Coronary artery (tissue), 2 donors: ENCODE measurements around the gene TRAF1.

Experiments used
- DNase-seq: peaks from one replicate; pipeline ENCODE4 v3.0.0-alpha.2; 2017; ENCODE audit warnings: low spot score
- H3K27ac ChIP-seq, 2 donors: fragments of 200-600 bp; sonication (generic); one replicate each; pipeline ENCODE4 v1.5.1; 2016 to 2019
- H3K4me3 ChIP-seq: fragments of 200-600 bp; sonication (generic); 2 replicates; pipeline ENCODE4 v1.5.1; 2016; ENCODE audit warnings: mild to moderate bottlenecking, moderate library complexity
- TF ChIP-seq, protein P1 (sequence below): fragments of 200-600 bp; sonication (generic); IDR thresholded peaks from one replicate; pipeline ENCODE4 v1.5.1; 2019; ENCODE audit warnings: antibody characterized with exemption

The TRAF1 gene

DNA sequence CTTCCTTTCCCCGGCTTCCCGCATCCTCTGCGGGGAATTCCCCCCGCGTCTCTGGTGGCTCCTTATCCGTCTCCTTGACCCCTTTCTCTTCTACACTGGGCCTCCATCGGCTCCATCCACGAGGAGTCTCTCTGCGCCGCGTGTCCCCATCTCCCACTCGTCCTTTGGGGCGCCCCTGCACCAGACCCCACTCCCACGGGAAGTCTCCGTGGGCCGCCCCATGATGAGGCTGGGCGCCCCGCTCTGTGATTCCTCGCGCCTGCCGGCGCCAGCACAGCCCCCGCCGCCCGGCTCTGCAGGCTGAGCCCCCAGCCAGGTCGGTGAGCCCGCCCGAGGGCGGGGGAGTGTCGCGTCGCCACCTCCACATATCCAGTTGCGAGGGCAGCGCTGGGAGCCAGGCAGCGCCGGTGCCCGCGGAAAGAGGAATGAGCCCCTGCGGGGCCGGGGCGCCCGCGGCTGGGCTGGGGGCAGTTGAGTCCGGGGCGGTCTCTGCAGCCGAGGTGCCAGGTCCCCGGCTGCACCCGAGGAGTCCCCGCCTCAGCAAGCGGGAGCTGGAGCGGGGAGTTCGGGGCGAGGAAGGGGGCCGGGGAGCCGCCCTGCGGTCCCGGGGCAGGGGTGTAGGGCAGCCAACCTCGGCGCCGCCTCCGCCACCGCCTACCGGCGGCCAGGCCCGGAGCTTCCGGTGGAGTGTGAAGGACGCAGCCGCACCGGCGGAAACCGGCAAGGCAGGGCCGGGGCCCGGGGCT lies 2.1 kb upstream of the TRAF1 start:
- TF ChIP-seq, protein P1, sequence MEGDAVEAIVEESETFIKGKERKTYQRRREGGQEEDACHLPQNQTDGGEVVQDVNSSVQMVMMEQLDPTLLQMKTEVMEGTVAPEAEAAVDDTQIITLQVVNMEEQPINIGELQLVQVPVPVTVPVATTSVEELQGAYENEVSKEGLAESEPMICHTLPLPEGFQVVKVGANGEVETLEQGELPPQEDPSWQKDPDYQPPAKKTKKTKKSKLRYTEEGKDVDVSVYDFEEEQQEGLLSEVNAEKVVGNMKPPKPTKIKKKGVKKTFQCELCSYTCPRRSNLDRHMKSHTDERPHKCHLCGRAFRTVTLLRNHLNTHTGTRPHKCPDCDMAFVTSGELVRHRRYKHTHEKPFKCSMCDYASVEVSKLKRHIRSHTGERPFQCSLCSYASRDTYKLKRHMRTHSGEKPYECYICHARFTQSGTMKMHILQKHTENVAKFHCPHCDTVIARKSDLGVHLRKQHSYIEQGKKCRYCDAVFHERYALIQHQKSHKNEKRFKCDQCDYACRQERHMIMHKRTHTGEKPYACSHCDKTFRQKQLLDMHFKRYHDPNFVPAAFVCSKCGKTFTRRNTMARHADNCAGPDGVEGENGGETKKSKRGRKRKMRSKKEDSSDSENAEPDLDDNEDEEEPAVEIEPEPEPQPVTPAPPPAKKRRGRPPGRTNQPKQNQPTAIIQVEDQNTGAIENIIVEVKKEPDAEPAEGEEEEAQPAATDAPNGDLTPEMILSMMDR = no peak
- DNase-seq = peak; percentile 87
- Histone ChIP-seq H3K4me3 (peak overlapping the region; percentile 92), H3K27ac (peak overlapping the region; percentile 87 to 98)

DNA sequence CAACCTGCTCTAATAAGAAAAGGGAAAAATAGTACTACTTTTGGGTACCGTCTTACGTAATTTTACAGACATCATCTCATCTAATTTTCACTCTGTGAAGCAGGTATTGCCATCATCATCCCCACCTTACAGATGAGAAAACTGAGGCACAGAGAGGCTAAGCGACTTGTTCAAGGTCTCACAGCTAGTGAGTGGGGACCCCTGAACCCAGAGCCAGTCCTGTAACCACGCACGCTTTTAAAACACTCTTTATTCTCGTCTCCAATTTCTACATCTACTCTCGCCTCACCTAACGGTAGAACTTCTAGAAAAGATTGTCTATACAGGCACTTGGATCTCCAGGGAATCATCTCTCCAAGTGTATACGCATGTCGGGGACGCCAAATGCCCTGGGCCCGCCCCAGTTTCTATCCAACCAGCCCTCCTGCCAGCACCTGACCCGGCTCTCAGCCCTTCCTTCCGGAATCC lies 1.5 kb upstream of the TRAF1 start:
- TF ChIP-seq, protein P1 = no peak
- DNase-seq = no peak
- peak overlapping the region; percentile 92 for H3K4me3 ChIP-seq
- peak overlapping the region; percentile 87 to 98 for H3K27ac ChIP-seq

DNA sequence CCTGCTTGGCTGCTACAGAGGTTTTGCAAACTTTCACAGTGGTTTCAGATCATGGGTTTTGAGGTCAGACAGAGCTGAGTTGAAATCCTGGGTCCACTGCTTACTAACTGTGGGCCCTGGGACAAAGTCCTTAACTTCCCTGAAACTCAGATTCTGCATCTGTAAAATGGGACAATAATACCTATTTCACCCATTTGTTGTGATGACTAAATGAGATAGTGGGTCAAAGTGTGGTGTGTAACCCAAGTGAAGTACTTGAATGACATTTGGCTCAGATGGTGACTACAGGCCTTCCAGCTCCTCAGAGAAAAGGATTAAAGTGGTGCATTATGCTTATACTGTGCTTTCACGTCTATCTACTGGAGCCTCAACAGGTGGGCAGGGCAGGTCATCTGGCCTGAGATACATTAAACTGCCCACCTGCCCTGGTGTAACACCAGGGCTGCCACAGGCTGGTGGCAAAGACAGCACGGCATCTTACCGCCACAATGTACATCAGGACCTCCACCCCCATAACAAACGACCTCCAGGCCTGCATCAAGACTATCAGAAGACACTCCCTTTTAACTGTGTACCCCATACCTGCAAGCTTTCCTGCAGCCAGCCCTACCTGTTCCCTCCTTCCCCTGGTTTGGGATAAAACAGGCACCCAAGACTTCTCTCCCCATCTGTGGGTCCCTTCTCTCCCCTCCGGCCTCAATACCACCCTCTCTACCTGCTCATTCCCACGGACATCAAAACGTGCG lies 846 bp upstream of the TRAF1 start:
- H3K27ac ChIP-seq = peak overlapping the region; percentile 87 to 98
- TF ChIP-seq, protein P1 = no peak
- no peak for DNase-seq
- peak overlapping the region; percentile 92 for H3K4me3 ChIP-seq

DNA sequence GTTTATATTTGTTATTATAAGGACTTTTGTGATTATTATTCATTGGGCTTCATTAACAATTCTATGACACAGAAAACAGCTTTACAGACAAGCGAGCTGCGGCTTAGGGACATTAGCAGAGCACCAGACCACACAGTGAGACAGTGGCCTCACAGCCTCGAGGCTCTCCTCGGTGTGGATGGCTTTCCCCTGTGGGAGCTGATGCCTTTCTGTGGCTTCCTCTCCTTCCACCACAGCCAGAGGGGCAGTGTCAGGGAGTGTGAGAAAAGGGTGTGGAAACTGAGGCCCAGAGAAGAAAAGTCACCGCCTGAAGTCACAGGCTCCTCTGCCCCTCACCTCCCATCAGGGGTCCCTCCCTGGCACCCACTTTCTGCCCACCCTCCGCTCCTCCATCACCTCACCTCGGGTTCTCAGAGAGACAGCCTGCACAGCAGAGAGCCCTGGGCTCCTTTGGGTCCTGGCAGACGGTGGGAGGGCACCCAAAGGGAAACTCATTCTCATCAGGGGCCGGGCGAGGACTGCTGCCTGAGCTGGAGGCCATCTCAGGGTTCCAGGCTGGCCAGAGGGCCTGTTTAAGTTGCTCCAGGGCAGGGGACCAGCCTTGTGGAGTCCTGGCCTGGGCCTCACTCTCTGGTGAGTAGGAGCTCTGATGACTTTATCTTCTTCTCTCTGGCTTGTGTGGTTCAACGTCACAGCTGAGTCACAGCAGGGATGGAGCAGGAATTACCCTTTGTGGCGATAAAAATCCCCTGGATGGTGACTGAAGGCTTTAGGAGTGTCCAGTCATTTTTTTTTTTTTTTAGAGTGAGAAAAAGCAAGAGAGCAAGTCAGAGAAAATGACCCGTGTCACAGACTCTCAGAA lies 830 bp downstream of the TRAF1 start:
- TF ChIP-seq, protein P1 = no peak
- peak overlapping the region; percentile 87 to 98 for H3K27ac ChIP-seq
- H3K4me3 ChIP-seq = peak overlapping the region; percentile 53
- peak; percentile 85 for DNase-seq

DNA sequence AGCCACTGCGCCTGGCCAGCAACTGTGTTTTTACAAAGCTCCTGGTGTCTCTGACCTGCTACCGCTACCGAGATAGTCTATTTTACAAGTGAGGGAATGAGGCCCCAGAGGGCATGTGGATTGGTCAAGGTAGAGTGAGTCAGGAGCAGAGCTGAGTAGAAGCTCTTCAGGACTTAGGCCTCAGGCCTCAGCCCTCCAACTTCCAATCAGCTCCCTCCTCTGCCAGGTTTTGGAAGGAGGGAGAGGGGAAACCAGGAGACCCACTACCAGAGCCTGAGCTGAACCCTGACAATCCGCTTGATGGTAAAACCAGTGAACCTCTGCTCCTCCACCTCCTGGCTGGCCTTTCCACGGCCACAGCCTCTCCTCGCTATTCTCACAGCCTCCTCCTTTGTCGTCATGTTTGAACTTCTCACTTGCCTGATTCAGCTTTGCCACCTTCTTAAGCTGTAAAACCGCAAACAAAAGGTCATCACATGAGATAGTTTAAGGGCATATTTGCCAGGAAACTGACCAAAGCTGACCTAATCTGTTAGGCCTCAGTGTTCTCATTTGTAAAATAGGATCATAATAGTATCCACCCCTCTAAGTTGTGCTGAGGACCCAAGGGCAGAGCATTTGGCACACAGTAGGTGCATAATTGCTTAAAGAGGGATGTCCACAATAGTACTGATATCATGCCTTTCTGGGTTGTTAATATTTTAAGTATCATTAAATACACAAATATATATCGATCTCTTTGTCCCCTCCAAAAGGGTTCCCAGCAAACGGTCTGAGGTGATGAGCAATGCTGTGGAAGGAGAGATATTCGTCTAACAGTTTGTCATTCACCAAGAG lies 1.7 kb downstream of the TRAF1 start:
- no peak overlapping the region for H3K4me3 ChIP-seq
- H3K27ac ChIP-seq = peak overlapping the region; percentile 87 to 98
- TF ChIP-seq, protein P1 = no peak
- DNase-seq = no peak

DNA sequence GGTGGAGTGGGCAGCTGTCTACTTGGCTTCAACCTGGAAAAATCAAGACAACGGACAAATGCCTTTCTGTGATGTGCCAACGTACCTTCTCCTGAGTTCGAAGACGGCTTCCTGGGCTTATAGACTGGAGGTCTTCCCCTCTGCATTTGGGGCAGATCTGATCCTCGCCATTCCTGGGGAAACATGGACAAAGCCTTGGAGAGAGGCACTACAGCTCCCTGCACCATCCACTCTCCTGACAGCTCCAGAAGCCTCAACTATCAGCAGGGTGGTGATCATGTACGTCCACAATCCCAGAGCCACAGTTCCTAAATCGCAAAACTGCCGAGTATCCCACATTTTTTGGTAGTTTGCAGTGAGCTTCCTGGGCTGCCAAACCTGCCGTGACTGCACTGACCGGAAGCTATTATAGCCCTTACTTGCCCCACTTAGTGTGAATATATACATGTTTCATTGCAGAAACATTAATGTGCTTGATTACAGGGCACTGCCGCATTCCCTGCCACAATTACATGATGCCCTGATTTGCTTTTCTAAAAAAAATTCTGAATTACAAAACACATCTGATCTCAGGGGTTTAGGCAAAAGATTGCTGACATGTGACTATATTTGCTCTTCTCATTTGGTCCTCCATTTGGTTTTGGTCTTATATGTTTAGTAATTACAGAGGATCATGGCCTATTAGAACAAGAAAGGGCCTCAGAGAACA lies 2.8 kb downstream of the TRAF1 start:
- DNase-seq = no peak
- TF ChIP-seq, protein P1 = no peak
- Histone ChIP-seq H3K27ac (peak overlapping the region; percentile 71 to 87), H3K4me3 (no peak overlapping the region)
